ENCODE results near the gene HLA-DOA. TPM values are rescaled to one million over a fixed set of nuclear protein-coding genes. Genes with fewer than 3 reads are reported as not detected.

Gene HLA-DOA
- not detected in 2 replicates for total RNA-seq

- peak; percentile 7 for DNase-seq (ENCODE audit: low read depth)
- no peak for TF ChIP-seq CTCF (IDR thresholded peaks at IDR 0.05; ENCODE audit: insufficient read depth, low read depth, low read length)
- H3K4me3 ChIP-seq (ENCODE audit: low read depth, low read length): no peak within 1 kb of the TSS
Observed at GRCh38 chr6:33008944-33009861, at the start of gene HLA-DOA. Gene HLA-DOA (minus strand): TSS chr6:33009591.

- TF ChIP-seq CTCF (IDR thresholded peaks at IDR 0.05; ENCODE audit: insufficient read depth, low read depth, low read length): no peak
Observed at GRCh38 chr6:33057222-33058150, 48.1 kb upstream of the HLA-DOA start.

GRCh38 chr6:33053230-33053629 lies 43.8 kb upstream of the HLA-DOA start:
- TF ChIP-seq CTCF (IDR thresholded peaks at IDR 0.05; ENCODE audit: insufficient read depth, low read depth, low read length): no peak
- no peak overlapping the region for H3K4me3 ChIP-seq (ENCODE audit: low read depth, low read length)
- DNase-seq (ENCODE audit: low read depth): no peak

More at GRCh38 chr6:33057222-33058150, 48.1 kb upstream of the HLA-DOA start:
- DNase-seq (ENCODE audit: low read depth): no peak
- no peak overlapping the region for H3K4me3 ChIP-seq (ENCODE audit: low read depth, low read length)

- DNase-seq (ENCODE audit: low read depth): no peak
- no peak overlapping the region for H3K4me3 ChIP-seq (ENCODE audit: low read depth, low read length)
- TF ChIP-seq CTCF (IDR thresholded peaks at IDR 0.05; ENCODE audit: insufficient read depth, low read depth, low read length): no peak
Observed at GRCh38 chr6:33052627-33053026, 43.2 kb upstream of the HLA-DOA start.

GRCh38 chr6:33050014-33050810 lies 40.8 kb upstream of the HLA-DOA start:
- no peak overlapping the region for H3K4me3 ChIP-seq (ENCODE audit: low read depth, low read length)
- no peak for DNase-seq (ENCODE audit: low read depth)
- no peak for TF ChIP-seq CTCF (IDR thresholded peaks at IDR 0.05; ENCODE audit: insufficient read depth, low read depth, low read length)
